Ovary (tissue), 3 donors: ENCODE measurements around the gene STK32C.

ENCODE experiments used
- CTCF ChIP-seq, 3 donors: fragments of 450-650 bp in 2 of 3; fragments of 200-600 bp in 1 of 3; IDR thresholded peaks; one replicate each; pipeline versions ENCODE4 v1.5.1 to v1.8.0; 2016 to 2022; ENCODE audit warnings: antibody characterized with exemption in 3 of 3, mild to moderate bottlenecking in 1 of 3
- POLR2A ChIP-seq: fragments of 450-650 bp; IDR thresholded peaks from one replicate; pipeline ENCODE4 v1.6.1; 2017; ENCODE audit warnings: antibody characterized with exemption, mild to moderate bottlenecking, moderate library complexity
- donor health status: DM: no; HTN: no; CAD: no.

- TF ChIP-seq POLR2A (no peak), CTCF (IDR thresholded peaks at IDR 0.05) (no peak)
These were observed 106.4 kb downstream of the STK32C start for GRCh38 chr10:132201111-132201969.
